Measurements from ENCODE around the gene ANKS4B.

The ANKS4B gene

DNA sequence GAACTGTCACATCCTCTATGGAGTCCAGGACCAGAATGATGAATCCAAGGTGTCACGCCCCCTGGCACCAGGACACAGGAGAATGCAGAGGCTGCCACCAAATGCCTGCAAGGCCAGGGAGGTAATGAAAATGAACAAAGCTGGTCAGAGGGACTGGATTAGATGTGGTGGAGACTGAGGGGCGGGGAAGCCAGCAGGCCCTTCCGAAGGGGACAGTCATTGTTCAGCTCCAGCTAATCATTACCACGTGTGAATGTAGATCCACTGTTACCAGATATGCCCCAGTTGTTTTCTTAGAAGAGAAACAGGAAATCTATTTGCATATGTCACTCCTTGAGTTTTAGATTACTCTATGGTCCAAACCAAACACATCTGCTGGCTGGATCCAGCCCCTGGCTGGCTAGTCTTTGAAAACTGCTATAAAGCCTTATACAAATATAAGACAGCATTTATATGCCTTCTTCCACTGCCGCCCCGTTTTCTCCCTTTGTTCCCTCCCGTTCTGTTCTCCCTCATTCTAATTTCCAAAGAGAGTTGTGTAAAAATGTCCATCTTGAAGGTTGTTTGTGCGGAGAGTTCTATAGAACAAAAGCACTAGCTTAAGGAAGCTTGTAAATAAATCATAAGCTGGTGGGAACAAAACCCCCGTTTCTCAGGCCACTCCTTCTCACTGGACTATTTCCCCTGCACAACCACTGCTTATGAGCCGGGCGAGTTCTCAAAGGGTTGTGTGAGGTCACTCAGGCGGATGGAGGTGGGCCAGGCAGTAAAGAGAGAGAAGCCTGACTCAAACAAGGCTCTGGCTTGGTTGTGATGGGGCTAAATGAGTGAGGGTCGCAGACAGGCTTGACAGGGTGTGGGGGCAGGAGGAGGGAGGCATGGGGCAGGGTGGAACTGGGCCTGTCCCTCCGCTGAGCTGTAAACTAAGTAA lies 30.4 kb downstream of the ANKS4B start (continued):
- TF ChIP-seq, protein P1, sequence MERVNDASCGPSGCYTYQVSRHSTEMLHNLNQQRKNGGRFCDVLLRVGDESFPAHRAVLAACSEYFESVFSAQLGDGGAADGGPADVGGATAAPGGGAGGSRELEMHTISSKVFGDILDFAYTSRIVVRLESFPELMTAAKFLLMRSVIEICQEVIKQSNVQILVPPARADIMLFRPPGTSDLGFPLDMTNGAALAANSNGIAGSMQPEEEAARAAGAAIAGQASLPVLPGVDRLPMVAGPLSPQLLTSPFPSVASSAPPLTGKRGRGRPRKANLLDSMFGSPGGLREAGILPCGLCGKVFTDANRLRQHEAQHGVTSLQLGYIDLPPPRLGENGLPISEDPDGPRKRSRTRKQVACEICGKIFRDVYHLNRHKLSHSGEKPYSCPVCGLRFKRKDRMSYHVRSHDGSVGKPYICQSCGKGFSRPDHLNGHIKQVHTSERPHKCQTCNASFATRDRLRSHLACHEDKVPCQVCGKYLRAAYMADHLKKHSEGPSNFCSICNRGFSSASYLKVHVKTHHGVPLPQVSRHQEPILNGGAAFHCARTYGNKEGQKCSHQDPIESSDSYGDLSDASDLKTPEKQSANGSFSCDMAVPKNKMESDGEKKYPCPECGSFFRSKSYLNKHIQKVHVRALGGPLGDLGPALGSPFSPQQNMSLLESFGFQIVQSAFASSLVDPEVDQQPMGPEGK (CRISPR knock-in tag; IDR thresholded peaks at IDR 0.05; ENCODE audit: borderline replicate concordance): no peak
- TF ChIP-seq RARB (CRISPR knock-in tag; IDR thresholded peaks at IDR 0.05) (no peak), ZNF70 (CRISPR knock-in tag; IDR thresholded peaks at IDR 0.05) (0 out of 2 replicates have a peak, but pooled peaks have one; percentile 25), ZNF8 (CRISPR knock-in tag; IDR thresholded peaks at IDR 0.05) (no peak), CSDC2 (CRISPR knock-in tag; IDR thresholded peaks at IDR 0.05) (no peak), TCF4 (CRISPR knock-in tag; IDR thresholded peaks at IDR 0.05; ENCODE audit: borderline replicate concordance) (peak; percentile 85)

DNA sequence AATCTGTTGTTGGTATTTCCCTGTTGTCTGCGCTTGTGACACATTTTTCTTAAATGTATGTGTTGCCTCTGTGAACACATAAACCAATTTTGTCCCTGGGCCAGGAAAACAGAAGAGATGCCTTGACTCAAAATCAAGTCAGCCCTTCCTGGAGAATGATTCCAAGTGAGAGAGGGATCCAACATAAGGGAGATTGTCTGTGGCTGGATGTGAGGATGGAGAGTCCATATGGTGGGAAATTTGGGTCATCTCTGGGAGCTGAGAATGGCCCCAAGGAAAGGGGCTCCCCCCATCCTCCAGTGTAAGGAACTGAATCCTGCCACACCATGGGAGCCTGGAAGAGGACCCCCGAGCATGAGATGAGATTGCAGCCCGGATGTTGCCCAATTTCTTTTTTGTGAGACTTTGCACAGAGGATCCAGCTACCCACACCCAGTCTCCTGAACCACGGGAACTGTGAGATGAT lies 31.1 kb downstream of the ANKS4B start:
- TF ChIP-seq CSDC2 (CRISPR knock-in tag; IDR thresholded peaks at IDR 0.05): no peak
- no peak for TF ChIP-seq TCF4 (CRISPR knock-in tag; IDR thresholded peaks at IDR 0.05; ENCODE audit: borderline replicate concordance)
- no peak for TF ChIP-seq ZFP3 (CRISPR knock-in tag; IDR thresholded peaks at IDR 0.05)
- TF ChIP-seq PPARA (CRISPR knock-in tag; IDR thresholded peaks at IDR 0.05; ENCODE audit: borderline replicate concordance): no peak
- TF ChIP-seq ESRRG (CRISPR knock-in tag; IDR thresholded peaks at IDR 0.05): no peak
- no peak for ATAC-seq

DNA sequence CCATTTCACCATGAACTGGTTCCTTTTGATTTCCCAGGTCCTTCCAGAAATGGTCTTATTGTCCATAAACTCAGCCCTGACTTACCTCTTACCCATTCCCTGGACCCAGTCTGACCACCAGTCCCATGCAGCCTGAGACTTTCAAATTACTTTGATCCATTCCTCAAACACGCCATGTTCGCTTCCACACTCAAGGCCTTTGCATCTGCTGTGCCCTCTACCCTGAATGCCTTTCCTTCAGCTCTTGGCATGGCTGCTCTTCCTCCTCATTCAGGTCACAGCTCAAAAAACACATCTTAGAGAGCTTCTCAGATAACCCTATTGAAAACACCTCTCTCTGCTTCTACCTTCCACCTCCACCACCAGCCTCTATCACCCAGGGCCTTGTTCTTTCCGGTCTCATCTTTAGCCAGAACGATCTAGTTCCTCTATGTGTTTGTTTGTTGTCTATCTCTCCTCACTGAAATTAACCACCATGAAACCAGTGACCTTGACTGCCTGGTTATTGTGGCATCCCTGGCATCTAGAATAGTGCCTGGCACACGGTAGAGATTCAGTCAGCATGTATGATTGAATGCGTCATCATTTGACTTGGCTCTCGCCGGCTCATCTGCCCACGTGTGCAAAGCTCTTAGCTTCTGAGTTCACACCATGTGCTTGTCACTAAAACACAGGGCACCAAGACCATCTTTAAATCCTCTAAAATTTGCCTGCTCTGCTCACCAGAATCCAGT lies 31.8 kb downstream of the ANKS4B start:
- TF ChIP-seq ZFP3 (CRISPR knock-in tag; IDR thresholded peaks at IDR 0.05): no peak
- no peak for ATAC-seq

DNA sequence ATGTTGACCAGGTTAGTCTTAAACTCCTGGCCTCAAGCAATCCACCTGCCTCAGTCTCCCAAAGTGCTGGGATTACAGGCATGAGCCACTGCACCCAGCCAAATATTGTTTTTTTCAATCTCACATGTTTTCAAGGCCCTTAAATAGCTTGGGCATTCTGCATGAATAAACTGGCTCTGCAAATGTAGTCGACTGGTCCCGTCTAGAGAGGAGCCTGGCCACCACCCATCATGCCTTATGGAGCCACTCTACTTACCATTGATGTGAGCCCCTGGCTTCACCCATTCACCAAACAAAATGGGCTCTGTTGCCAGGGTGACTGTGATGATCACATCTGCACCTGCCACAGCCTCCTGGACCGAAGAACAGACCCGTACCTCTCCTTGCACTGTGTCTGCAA lies 33.8 kb downstream of the ANKS4B start:
- ATAC-seq: no peak
- TF ChIP-seq OSR1 (CRISPR knock-in tag; IDR thresholded peaks at IDR 0.05) (no peak), ZFP30 (CRISPR knock-in tag; IDR thresholded peaks at IDR 0.05) (no peak), ISL1 (CRISPR knock-in tag; IDR thresholded peaks at IDR 0.05) (no peak), CSDC2 (CRISPR knock-in tag; IDR thresholded peaks at IDR 0.05) (no peak), ARNTL (CRISPR knock-in tag; IDR thresholded peaks at IDR 0.05; ENCODE audit: borderline replicate concordance, low read depth) (no peak), ZC3H10 (CRISPR knock-in tag; IDR thresholded peaks at IDR 0.05) (no peak), SNAI2 (CRISPR knock-in tag; IDR thresholded peaks at IDR 0.05) (no peak), ESRRG (CRISPR knock-in tag; IDR thresholded peaks at IDR 0.05) (no peak), GLIS3 (CRISPR knock-in tag; IDR thresholded peaks at IDR 0.05) (no peak)
- TF ChIP-seq, protein P1 (CRISPR knock-in tag; IDR thresholded peaks at IDR 0.05; ENCODE audit: borderline replicate concordance): no peak
- TF ChIP-seq, protein P2, sequence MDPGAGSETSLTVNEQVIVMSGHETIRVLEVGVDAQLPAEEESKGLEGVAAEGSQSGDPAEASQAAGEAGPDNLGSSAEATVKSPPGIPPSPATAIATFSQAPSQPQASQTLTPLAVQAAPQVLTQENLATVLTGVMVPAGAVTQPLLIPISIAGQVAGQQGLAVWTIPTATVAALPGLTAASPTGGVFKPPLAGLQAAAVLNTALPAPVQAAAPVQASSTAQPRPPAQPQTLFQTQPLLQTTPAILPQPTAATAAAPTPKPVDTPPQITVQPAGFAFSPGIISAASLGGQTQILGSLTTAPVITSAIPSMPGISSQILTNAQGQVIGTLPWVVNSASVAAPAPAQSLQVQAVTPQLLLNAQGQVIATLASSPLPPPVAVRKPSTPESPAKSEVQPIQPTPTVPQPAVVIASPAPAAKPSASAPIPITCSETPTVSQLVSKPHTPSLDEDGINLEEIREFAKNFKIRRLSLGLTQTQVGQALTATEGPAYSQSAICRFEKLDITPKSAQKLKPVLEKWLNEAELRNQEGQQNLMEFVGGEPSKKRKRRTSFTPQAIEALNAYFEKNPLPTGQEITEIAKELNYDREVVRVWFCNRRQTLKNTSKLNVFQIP (CRISPR knock-in tag; IDR thresholded peaks at IDR 0.05; ENCODE audit: borderline replicate concordance, low read depth): no peak
- TF ChIP-seq, protein P3, sequence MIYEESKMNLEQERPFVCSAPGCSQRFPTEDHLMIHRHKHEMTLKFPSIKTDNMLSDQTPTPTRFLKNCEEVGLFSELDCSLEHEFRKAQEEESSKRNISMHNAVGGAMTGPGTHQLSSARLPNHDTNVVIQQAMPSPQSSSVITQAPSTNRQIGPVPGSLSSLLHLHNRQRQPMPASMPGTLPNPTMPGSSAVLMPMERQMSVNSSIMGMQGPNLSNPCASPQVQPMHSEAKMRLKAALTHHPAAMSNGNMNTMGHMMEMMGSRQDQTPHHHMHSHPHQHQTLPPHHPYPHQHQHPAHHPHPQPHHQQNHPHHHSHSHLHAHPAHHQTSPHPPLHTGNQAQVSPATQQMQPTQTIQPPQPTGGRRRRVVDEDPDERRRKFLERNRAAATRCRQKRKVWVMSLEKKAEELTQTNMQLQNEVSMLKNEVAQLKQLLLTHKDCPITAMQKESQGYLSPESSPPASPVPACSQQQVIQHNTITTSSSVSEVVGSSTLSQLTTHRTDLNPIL (CRISPR knock-in tag; IDR thresholded peaks at IDR 0.05; ENCODE audit: low read depth): no peak
- TF ChIP-seq, protein P4, sequence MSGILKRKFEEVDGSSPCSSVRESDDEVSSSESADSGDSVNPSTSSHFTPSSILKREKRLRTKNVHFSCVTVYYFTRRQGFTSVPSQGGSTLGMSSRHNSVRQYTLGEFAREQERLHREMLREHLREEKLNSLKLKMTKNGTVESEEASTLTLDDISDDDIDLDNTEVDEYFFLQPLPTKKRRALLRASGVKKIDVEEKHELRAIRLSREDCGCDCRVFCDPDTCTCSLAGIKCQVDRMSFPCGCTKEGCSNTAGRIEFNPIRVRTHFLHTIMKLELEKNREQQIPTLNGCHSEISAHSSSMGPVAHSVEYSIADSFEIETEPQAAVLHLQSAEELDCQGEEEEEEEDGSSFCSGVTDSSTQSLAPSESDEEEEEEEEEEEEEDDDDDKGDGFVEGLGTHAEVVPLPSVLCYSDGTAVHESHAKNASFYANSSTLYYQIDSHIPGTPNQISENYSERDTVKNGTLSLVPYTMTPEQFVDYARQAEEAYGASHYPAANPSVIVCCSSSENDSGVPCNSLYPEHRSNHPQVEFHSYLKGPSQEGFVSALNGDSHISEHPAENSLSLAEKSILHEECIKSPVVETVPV (CRISPR knock-in tag; IDR thresholded peaks at IDR 0.05): no peak

All from SK-N-SH treated with all-trans-retinoic acid at 6 μM for 48 hours (cell line).